Ishikawa (cell line): Measurements from ENCODE around the gene PDE3B.

Source experiments
- CREB1 ChIP-seq: IDR thresholded peaks from 2 replicates; pipeline ENCODE4 v1.6.1; 2012; ENCODE audit warnings: low read depth
- EGR1 ChIP-seq: IDR thresholded peaks from 2 replicates; pipeline ENCODE4 v1.6.1; 2012
- EP300 ChIP-seq: IDR thresholded peaks from 2 replicates; pipeline ENCODE4 v1.6.1; 2012; ENCODE audit warnings: borderline replicate concordance
- FOXM1 ChIP-seq: IDR thresholded peaks from 2 replicates; pipeline ENCODE4 v1.6.1; 2012; ENCODE audit warnings: low read depth, borderline replicate concordance
- MAX ChIP-seq: IDR thresholded peaks from 2 replicates; pipeline ENCODE4 v1.6.1; 2012
- NFIC ChIP-seq: IDR thresholded peaks from 2 replicates; pipeline ENCODE4 v1.6.1; 2012
- RAD21 ChIP-seq: IDR thresholded peaks from 2 replicates; pipeline ENCODE4 v1.6.1; 2012; ENCODE audit warnings: low read depth
- REST ChIP-seq: IDR thresholded peaks from 2 replicates; pipeline ENCODE4 v1.6.1; 2012; ENCODE audit warnings: low read depth, mild to moderate bottlenecking
- TAF1 ChIP-seq: IDR thresholded peaks from 2 replicates; pipeline ENCODE4 v1.6.1; 2012; ENCODE audit warnings: low read depth, mild to moderate bottlenecking
- TCF12 ChIP-seq: IDR thresholded peaks from 2 replicates; pipeline ENCODE4 v1.6.1; 2012; ENCODE audit warnings: low read depth
- TEAD4 ChIP-seq: IDR thresholded peaks from 2 replicates; pipeline ENCODE4 v1.6.1; 2012
- YY1 ChIP-seq: IDR thresholded peaks from 2 replicates; pipeline ENCODE4 v1.6.1; 2012; ENCODE audit warnings: low read depth

DNA sequence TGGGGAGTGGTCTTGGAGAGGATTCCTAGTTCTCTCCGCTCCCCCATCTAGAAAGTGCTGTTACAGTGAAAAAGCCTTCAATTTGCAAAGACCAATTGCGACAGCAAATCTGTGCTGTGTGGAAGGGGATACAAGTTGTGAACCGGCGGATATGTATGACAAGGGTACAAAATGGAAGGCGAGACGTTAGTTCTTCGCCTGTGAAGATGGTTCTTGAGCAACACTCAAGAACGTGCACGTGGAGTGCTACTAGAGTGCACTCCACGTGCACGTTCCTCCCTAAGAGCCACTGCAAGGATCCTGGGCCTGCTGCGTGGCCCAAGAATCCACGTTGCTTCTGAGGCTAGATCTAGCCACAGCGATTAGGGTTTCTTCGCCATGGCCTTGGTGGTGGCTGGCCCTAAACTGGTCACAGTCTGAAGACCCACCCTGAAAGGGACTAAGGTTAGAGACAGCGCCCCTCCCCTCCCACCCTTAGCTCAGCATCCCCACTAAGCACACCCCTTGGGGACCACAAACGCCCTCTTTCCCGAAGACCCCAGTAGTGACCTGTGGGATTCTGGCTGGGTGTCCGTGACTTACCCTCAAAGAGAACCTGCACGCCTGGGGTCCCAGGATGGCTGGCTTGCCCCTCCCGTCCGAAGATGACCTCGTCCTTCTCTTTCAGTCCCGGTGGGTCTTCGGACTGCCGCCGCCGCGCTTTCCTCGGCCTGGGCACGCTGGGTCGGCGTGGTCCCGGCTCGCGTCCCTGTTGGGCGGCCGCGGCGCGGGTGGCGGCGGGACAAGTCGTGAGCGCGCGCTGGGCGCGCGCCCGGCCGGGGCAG, 519 bp upstream of the PDE3B start:
- no peak for TF ChIP-seq EP300
- TF ChIP-seq EGR1, result no peak
- no peak for TF ChIP-seq CREB1
- TF ChIP-seq TEAD4, result no peak
- TF ChIP-seq MAX, result peak; percentile 94
- TF ChIP-seq RAD21, result no peak
- no peak for TF ChIP-seq FOXM1
- no peak for TF ChIP-seq TAF1
- TF ChIP-seq REST, result no peak
- TF ChIP-seq TCF12, result no peak
- no peak for TF ChIP-seq YY1
- no peak for TF ChIP-seq NFIC
